22Rv1 (cell line): ENCODE measurements around the gene RBM6.
"Not testable (repeated sequence)": the region's sequence is repeated elsewhere in the genome, so short reads cannot be mapped to it uniquely, and the experiment has no call there.

Experiments
- H3K27ac ChIP-seq: fragments of 450-650 bp; 2 replicates; pipeline ENCODE4 v1.5.1; 2017
- CTCF ChIP-seq: fragments of 450-650 bp; IDR thresholded peaks from 2 replicates; pipeline ENCODE4 v1.5.1; 2017; ENCODE audit warnings: mild to moderate bottlenecking
- ZFX ChIP-seq: fragments of 450-650 bp; IDR thresholded peaks from 2 replicates; pipeline ENCODE4 v1.6.1; 2017; ENCODE audit warnings: antibody characterized with exemption, borderline replicate concordance

RBM6 gene

GRCh38 chr3:49930168-49930690, 9.7 kb upstream of the RBM6 start:
- H3K27ac ChIP-seq, result peak overlapping the region; percentile 88
- TF ChIP-seq ZFX (no peak), CTCF (no peak)

GRCh38 chr3:49930922-49931321, 9.0 kb upstream of the RBM6 start:
- no peak for TF ChIP-seq ZFX
- peak; percentile 62 for TF ChIP-seq CTCF
- H3K27ac ChIP-seq, result peak overlapping the region; percentile 88

- H3K27ac ChIP-seq, result not testable (repeated sequence)
Measured at GRCh38 chr3:49932281-49932680, 7.7 kb upstream of the RBM6 start.

GRCh38 chr3:49937090-49937489, 2.9 kb upstream of the RBM6 start:
- TF ChIP-seq ZFX (no peak), CTCF (no peak)
- no peak overlapping the region for H3K27ac ChIP-seq

DNA sequence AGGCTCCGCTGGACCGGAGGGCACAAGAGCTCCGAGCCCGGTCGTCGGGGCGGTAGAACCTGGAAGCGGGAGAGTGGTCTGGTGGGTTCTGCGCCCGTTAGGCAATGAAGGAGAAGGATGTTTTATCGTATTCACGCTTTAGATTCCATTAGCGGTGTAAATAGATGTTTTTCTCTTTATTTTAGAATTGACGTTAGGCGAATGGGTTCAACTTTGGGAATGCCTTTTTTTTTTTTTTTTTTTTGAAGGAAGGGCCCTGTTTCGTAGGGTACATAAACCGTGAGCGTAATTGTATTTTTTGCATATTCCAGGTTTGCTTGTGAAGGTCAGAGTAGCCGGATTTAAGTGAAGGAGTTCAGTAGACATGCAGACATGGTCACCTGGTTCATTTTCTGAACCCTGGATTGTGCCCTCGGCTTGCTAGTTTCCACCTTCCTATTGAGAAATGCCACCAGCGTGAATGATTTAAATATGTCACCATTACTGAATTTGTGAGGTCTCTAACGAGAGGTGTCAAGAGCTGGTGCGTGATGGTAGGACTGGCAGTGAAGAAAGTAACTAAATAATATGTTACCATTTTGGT, 808 bp downstream of the RBM6 start:
- TF ChIP-seq CTCF (no peak), ZFX (no peak)
- peak overlapping the region; percentile 96 for H3K27ac ChIP-seq

GRCh38 chr3:49942651-49943050, 2.7 kb downstream of the RBM6 start:
- H3K27ac ChIP-seq, result no peak overlapping the region
- TF ChIP-seq CTCF (no peak), ZFX (no peak)

GRCh38 chr3:49952924-49953323, 13.0 kb downstream of the RBM6 start:
- TF ChIP-seq CTCF (no peak), ZFX (no peak)
- H3K27ac ChIP-seq, result no peak overlapping the region

- TF ChIP-seq CTCF (no peak), ZFX (no peak)
- H3K27ac ChIP-seq, result no peak overlapping the region
Measured at GRCh38 chr3:49955636-49956035, 15.7 kb downstream of the RBM6 start.
